GM21515 (cell line): ENCODE results near the gene ADGRL3.

Source experiments
- ATAC-seq: cut with Tn5 transposase; IDR thresholded peaks from one replicate; pipeline ENCODE4 v1.9.1; 2021; ENCODE audit not compliant: unreplicated experiment

ADGRL3 gene

DNA sequence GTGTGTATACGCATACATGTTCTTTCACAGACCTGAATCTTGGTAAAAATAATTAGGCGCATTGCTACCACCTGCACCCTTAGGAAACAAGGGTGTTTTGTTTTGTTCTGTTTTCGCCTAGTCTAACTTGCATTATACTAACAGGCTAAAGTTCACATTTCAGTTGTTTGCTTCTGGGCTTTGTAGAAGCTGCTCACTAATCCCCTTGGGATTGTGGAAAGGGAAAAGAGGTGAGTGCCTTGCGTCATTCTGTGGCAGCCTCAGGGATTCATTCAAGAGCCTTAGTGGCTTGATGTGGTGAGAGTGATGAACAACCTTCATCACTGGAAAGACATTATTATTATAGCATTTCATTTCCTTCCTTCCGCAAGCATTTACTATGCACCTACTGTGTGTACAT is 331.1 kb downstream of the ADGRL3 start:
- no peak for ATAC-seq

DNA sequence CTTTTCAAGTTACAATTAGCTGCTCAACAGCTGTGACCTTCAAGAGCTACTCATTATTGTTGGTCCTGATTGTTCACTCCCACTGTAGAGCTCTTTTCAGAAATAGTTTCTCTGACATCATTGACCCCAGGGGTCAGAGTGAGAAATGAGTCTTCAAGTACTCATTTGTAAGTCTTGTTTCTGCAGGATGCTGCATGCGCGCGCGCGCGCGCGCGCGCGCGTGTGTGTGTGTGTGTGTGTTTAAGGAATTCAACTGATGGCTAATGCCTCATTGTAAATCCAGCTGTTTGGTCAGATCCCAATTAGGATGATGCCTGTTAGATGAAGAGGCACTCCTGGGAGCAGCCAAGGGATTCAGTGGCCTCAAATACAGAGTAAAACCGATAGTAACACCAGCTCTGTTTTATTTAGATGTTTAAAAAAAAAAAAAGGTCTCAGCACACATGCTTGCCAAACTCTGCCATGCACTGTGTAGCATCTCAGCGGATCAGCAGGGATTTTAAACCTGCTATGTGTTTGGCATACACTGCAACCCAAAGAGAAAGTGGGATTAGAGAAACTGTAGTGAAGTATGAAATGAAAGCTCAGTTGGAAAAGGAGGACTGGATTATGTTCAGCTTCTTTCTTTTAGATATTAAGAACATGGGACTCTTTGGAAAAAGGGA is 332.3 kb downstream of the ADGRL3 start:
- no peak for ATAC-seq

DNA sequence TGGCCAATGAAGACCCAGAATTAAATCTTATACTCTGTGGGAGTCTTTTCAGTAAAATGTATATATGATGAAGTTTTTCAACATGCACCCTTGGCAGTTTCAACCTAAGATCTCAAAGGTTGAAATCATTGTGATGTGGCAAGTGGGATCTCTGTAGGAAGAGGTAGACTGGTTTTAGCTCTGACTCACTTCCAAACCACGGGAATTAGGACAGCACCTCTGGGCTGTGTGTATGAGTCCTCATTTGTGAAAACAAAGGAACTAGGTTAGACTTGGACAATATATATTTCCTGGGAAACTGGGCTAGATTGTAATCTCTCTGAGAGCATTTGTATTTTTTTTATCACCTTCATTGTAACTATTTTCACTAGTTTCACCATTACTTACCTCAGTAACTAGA is 333.0 kb downstream of the ADGRL3 start:
- no peak for ATAC-seq

DNA sequence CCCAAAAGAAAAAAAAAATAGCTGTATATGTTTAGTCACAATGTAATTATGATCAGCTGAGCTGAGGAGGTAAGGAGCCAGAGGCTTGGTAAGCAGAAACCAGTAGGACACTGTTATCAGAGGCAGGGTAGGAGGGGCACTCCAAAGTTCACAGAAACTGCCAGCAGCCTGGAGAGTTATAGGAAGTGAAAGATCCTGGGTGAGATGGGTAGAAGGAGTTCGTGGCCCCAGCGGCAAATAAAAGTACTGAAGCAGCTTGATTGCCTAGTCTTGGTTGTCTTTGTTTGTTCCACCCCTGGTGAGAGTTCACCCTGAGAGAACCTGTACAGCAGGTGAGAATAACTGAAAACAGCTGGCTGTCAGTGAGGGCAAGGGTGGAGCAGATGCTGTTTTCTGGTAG is 340.8 kb downstream of the ADGRL3 start:
- no peak for ATAC-seq

DNA sequence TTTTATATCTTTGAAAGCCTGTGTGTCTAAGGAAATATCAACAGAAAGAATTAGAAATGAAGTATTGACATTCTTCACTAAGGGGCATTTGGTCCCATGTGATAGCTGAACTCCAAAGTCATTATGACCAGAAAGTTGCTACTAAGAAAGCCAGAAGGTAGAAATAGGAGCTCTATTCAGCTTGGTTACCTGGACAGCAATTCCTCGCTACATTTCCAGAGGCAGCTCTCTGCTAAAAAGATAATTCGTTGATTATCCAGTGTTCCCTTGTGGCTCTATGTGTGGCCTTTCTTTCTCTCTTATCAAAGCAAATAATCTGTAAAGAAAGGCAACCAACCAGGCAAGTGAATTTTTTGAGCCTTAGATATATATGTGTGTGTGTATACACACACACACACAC is 341.3 kb downstream of the ADGRL3 start:
- ATAC-seq: no peak

DNA sequence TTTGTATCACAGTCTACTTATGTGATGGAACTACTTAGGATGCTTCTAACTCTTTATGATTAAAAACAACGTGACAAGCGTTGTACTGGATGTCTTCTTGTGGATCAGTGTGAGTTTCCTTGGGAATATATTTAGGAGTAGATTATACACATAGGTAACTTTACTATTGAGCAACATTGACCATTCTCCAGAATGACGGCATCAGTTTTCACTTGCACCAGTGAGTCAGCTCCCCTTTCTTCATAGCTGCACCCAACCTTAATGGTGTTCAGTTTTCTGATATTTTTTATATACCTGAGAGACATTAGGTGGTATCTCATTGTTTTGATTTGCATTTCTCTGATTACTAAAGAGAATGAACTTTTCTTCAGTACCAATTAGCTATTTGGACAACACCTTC is 343.9 kb downstream of the ADGRL3 start:
- no peak for ATAC-seq

DNA sequence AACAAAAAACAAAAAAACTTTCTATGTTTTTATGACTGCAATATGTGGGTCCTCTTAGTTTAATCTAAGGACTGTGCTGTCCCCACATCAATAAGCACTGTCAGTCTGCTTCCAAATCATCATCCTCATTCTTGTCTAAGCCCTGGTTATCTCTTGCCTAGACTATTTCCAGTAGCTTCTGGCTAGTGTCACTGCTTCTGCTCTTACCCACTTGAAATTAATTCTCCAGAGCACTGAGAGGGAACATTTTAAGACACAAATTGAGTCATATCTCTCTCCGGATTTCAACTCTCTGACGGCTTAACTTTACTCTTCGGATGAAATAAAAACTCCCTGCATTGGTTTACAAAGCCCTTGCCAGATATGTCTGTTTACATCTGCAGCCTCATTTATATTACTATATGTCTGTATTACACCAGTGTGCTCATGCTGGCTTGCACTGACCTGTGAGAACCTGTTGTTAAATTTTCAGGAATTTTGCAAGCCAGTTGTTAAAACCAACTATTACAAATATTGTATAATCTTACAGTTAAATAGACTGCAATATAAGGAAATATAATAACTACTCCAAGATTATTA is 345.9 kb downstream of the ADGRL3 start:
- no peak for ATAC-seq

DNA sequence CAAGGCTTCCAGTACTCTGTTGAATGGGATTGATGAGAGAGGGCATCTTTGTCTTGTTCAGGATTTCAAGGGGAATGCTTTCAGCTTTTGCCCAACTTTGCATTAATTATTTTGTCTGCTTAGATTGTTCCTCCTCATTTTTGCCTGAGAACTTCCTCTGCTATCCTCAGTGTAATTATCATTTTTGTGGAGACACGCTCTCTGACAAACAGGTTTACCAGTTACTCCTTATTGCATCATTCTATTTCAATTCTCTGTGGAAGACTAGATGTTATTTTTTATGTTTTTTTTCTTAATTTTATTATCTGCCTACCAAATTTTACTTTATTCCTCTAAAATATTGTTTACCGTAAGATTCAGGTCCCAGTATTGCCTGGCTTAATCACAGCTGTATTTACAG is 349.2 kb downstream of the ADGRL3 start:
- no peak for ATAC-seq

DNA sequence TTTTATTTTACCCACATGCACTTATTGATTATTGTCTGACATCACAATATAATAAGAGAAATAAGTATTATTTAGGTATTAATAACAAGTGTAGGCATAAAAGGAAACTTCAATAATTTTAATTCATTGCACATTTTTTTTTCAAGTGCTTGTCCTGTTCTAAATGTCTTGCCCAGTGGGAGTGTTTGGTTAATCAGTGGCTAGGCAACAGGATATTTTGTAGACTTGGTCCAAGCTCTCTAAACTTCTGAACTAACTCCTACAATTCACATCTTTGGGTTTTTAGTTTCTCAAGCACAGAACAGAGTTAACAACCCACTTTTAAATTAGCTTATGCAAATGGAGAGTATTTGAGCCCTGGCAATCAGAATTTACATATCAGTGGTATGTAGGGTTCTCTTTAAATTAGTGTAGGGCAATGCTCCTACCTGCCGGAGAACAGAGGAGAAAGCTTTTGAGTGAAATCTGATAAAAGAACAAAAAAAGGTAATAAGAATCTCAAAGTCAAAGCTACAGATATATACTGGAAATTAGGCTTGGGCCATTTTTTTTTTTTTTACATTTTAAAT is 353.5 kb downstream of the ADGRL3 start:
- no peak for ATAC-seq

DNA sequence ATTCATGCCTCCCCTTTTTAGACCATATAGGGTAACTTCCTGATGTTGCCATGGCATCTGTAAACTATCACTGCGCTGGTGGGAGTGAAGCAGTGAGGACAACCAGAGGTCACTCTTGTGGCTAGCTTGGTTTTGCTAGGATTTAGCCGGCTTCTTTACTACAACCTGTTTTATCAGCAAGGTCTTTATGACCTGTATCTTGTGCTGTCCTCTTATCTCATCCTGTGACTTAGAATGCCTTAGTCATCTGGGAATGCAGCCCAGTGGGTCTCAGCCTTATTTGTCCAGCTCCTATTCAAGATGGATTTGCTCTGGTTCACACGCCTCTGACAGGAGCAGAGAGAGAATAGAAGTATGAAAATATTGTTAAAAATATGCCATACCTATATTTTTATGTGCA is 355.7 kb downstream of the ADGRL3 start:
- ATAC-seq: no peak

DNA sequence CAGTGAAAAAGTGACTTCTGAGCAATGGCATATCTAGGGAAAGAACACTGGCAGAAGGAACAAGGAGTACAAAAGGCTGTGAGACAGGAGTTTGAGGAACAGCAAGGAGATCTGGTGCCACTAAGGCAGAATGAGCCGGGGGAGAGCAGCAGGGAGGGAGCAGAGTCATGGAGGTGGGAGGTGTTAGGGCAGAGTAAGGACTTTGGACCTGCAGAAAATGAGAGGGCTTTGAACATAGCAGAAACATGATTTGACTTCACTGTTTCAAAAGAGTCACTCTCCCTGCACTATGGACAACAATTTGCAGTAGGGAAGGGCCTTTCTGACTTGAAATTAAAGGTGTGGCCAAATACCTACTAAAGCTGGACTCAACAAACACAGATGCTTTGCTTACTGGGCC is 356.2 kb downstream of the ADGRL3 start:
- no peak for ATAC-seq

DNA sequence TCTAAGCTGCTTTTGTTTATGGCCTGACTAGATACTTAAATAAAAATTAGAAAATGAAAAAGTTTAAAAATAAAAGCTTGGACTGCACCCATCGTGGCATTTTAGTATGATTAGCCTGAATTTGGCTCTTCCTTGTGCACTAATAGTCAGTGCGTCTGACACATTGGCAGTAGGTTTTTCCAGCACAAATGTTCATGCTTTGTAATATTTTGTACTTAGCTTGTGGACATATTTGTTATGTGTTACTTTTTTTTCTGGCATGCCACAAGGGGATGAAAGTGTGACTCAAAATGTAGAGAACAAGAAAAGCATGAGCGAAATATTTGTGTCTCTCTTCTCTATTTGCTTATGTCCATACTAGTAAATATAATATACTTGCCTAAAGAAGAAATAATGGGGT is 359.3 kb downstream of the ADGRL3 start:
- no peak for ATAC-seq

DNA sequence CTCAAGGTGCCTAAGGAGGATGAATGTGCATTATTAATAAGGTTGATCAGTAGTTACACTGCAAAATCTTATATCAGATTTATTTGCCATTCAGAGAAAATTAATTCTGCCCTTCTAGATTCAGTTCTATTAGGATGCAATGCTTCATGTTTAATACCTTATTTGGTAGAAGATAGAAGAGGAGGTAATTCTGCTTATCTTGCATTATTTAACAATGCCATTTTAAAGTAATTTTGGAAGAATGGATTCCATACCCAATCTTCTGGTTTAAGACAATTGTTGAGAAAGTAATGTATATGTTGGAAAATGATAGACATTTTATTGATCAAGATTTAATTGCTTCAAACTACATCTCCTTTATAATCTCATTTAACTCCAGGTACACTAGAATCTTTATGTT is 360.9 kb downstream of the ADGRL3 start:
- ATAC-seq: no peak

DNA sequence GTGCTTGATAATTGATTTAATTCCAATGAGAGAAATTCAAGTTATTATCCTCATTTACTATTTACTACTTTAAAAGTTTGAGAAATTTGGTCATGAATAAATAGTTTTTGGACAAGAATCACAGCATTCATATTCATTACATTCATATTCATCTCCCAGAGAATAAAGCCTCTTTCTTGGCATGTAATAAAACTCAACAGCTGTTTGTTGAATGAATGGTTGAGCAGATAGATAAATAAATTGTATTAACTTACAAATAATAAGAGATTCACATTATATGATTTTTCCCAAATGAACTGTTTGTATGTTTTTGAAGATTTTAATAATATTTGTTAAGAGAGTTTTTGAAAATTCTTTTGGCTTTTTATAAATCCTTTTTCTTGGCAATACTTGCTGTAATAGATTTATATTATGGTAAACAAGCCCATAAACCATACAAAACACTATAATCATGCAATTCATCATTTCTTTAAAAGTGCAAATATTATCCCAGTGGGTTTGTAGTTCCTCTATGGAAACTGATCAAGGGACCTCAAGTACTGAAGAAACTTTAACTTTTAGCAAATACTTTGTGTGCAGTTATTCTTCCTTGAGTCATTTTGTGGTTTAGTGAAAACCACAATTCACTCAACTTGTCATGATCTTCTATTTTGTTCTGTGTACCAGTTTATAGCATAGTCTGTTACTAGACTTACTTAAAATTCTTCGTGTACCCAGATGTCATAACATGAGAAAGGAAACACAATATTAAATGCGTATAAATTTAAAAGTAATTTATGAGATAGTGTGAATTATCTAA is 371.8 kb downstream of the ADGRL3 start:
- no peak for ATAC-seq

DNA sequence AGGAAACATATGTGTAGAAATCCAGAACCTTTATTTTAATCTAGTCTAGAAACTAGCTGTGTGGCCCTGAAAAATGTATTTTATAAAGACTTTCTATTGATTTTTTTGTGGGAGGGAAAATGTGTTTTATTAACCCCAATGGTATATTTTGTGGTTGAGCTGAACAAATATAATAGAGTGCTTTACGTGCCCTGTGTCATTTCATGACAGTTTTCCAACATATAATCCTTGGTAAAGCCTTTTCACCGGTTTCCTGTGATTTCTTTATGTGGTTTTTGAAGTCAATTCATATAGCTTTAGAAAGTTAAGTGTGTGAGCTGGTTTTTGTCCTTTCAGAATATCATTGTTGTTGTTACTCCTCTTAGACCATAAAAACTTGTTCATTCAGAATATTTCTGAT is 375.7 kb downstream of the ADGRL3 start:
- no peak for ATAC-seq

DNA sequence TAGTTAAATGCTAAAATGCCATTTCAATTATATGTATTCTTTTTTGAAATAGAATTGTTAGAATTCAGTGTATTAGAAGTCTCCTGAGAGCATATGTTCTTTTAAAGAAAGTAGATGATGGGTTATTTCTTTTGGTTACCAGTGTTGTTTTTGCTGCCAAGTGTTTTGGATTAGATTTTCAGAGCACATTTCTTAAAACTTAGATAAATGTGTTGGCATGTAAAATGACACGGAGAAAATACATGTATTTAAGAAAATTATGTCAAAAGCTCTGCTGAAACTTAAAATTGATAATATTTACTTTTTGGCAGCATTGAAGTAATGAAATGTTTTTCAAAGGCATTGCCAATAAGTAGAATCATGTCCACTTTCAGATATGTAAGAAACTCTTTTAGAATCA is 379.7 kb downstream of the ADGRL3 start:
- ATAC-seq: no peak

DNA sequence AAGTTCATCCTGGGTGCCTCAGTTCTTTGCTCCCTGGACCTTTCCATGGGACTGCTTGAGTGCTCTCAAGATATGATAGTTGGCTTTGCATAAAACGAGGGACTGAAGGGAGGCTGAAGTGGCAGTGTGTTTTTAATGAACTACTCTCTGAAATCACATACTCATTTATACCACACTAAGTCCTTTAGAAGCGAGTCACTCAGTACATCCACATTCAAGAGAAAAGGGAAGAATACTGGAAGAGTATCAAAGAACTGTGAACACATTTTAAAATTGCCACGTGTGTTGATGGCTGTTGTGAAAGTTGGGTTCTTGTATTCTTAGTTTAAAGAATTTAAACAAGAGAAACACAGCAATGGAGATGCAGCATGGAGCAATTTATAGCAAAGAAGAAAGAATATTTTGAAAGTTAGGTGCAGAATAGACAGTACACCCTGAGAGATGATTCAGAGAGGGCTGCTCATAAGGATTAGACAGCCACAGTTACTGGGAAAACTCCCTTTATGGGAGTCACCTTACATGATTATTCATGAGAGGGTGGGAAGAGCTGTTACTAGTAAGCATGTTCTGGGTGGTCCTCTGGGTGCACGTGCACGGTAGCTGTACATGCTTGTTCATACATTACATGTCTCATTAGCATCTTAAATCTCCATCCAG is 380.7 kb downstream of the ADGRL3 start:
- ATAC-seq: no peak

DNA sequence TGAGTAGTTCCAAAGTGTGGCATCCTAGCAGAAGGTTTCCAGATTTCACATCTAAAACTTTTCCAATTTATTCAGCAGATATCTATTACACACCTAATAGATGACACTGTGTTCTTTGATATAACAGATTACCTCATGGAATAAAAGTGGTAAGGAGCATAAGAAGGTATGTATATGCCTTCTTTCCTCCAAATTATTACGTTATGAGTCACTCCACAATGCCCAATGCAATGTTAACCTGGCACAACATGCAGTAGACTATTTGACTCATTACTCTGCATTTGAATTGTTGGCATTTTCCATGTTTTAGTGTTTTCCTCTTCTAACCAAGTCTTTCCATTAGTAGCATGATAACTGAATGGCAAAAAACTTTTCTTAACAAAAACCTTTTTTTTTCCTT is 383.6 kb downstream of the ADGRL3 start:
- ATAC-seq: no peak

DNA sequence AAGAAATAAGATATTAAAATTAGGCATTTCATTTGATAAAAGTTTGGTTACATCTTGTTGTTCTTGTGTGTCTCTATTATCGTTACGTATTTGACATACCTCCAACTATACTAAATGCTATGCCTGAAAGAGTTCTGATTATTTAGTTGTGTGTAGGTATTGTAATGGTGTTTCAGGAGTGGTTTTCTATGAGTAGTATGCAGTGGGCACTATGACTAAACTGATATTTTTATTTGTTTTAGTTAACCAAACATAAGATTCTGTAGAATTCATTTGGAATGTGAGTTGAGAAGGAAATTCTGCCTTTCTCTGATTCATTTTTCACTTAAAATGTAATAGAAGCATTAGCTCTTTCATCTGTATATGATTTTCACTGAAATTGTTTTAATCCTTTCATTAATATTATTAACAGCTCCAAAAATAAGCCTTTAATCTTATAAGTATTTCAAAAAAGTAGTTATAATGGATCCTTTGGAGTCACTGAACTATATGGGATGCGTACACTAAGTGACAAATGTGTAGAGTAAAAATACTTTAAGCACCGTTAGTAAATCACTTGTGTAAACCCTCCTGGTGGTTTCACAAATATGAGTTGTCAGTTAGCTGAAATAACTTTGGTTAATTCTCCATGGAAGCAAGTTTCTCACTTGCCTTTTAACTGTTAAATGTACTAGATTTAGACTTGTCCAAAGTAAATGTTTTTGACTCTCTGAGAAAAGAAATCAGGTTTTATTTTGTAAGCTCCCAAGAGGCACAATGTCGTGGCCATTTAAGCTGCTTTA is 388.7 kb downstream of the ADGRL3 start:
- ATAC-seq: no peak

DNA sequence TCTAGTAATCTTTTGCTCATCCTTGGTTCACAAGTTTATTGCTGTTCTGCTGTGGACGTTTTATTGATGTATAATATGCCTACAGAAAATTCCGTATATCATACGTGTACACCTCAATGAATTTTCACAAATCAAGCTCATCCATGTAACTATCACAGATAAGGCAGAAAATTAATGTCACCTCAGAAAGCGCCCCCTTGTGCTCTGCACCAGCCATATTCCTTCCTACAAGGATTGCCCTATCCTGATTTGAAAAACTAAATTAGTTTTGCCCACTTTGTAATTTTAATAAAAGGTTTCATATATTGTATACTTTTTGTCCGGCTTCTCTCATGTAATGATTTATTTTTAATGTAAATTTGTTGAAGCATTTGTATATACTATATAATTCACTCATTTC is 390.8 kb downstream of the ADGRL3 start:
- ATAC-seq: no peak
